ENCODE results near the gene MYL4.
"Not testable (repeated sequence)": the region's sequence is repeated elsewhere in the genome, so short reads cannot be mapped to it uniquely, and the experiment has no call there.

- TF ChIP-seq, protein P1, sequence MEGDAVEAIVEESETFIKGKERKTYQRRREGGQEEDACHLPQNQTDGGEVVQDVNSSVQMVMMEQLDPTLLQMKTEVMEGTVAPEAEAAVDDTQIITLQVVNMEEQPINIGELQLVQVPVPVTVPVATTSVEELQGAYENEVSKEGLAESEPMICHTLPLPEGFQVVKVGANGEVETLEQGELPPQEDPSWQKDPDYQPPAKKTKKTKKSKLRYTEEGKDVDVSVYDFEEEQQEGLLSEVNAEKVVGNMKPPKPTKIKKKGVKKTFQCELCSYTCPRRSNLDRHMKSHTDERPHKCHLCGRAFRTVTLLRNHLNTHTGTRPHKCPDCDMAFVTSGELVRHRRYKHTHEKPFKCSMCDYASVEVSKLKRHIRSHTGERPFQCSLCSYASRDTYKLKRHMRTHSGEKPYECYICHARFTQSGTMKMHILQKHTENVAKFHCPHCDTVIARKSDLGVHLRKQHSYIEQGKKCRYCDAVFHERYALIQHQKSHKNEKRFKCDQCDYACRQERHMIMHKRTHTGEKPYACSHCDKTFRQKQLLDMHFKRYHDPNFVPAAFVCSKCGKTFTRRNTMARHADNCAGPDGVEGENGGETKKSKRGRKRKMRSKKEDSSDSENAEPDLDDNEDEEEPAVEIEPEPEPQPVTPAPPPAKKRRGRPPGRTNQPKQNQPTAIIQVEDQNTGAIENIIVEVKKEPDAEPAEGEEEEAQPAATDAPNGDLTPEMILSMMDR (conservative IDR thresholded peaks at IDR 0.05; ENCODE audit: low read length), result not testable (repeated sequence)
- not testable (repeated sequence) for TF ChIP-seq EZH2phosphoT487 (IDR thresholded peaks at IDR 0.05; ENCODE audit: borderline replicate concordance)
Measured at GRCh38 chr17:47268964-47269363, 59.8 kb downstream of the MYL4 start.
